ENCODE measurements around the gene ARHGAP9. TPM values are rescaled to one million over a fixed set of nuclear protein-coding genes. Genes with fewer than 3 reads are reported as not detected.

The ARHGAP9 gene
- total RNA-seq, 1 experiment from 2014 or later: 3.6 TPM

DNA sequence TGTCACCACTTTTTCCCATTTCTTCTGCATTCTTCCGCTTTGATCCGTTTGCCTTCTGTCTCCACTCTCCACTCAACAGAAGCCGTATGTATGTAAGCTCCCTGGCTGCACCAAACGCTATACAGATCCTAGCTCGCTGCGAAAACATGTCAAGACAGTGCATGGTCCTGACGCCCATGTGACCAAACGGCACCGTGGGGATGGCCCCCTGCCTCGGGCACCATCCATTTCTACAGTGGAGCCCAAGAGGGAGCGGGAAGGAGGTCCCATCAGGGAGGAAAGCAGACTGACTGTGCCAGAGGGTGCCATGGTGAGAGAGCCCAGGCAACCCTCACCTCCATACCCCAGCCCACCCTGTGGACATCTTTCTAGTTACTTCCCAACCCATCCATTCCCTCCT lies 11.8 kb downstream of the ARHGAP9 start:
- TF ChIP-seq, protein P1, sequence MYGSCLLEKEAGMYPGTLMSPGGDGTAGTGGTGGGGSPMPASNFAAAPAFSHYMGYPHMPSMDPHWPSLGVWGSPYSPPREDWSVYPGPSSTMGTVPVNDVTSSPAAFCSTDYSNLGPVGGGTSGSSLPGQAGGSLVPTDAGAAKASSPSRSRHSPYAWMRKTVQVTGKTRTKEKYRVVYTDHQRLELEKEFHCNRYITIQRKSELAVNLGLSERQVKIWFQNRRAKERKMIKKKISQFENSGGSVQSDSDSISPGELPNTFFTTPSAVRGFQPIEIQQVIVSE (CRISPR knock-in tag; IDR thresholded peaks at IDR 0.05; ENCODE audit: borderline replicate concordance): no peak
- no peak for TF ChIP-seq ZNF423 (CRISPR knock-in tag; IDR thresholded peaks at IDR 0.05)
- TF ChIP-seq, protein P2, sequence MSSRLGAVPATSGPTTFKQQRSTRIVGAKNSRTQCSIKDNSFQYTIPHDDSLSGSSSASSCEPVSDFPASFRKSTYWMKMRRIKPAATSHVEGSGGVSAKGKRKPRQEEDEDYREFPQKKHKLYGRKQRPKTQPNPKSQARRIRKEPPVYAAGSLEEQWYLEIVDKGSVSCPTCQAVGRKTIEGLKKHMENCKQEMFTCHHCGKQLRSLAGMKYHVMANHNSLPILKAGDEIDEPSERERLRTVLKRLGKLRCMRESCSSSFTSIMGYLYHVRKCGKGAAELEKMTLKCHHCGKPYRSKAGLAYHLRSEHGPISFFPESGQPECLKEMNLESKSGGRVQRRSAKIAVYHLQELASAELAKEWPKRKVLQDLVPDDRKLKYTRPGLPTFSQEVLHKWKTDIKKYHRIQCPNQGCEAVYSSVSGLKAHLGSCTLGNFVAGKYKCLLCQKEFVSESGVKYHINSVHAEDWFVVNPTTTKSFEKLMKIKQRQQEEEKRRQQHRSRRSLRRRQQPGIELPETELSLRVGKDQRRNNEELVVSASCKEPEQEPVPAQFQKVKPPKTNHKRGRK (CRISPR knock-in tag; IDR thresholded peaks at IDR 0.05; ENCODE audit: borderline replicate concordance): no peak
- no peak for TF ChIP-seq ELF4 (CRISPR knock-in tag; IDR thresholded peaks at IDR 0.05; ENCODE audit: low read depth)
- TF ChIP-seq FOXK1 (CRISPR knock-in tag; IDR thresholded peaks at IDR 0.05): no peak
- TF ChIP-seq, protein P3, sequence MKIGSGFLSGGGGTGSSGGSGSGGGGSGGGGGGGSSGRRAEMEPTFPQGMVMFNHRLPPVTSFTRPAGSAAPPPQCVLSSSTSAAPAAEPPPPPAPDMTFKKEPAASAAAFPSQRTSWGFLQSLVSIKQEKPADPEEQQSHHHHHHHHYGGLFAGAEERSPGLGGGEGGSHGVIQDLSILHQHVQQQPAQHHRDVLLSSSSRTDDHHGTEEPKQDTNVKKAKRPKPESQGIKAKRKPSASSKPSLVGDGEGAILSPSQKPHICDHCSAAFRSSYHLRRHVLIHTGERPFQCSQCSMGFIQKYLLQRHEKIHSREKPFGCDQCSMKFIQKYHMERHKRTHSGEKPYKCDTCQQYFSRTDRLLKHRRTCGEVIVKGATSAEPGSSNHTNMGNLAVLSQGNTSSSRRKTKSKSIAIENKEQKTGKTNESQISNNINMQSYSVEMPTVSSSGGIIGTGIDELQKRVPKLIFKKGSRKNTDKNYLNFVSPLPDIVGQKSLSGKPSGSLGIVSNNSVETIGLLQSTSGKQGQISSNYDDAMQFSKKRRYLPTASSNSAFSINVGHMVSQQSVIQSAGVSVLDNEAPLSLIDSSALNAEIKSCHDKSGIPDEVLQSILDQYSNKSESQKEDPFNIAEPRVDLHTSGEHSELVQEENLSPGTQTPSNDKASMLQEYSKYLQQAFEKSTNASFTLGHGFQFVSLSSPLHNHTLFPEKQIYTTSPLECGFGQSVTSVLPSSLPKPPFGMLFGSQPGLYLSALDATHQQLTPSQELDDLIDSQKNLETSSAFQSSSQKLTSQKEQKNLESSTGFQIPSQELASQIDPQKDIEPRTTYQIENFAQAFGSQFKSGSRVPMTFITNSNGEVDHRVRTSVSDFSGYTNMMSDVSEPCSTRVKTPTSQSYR (CRISPR knock-in tag; IDR thresholded peaks at IDR 0.05): no peak
- TF ChIP-seq, protein P4, sequence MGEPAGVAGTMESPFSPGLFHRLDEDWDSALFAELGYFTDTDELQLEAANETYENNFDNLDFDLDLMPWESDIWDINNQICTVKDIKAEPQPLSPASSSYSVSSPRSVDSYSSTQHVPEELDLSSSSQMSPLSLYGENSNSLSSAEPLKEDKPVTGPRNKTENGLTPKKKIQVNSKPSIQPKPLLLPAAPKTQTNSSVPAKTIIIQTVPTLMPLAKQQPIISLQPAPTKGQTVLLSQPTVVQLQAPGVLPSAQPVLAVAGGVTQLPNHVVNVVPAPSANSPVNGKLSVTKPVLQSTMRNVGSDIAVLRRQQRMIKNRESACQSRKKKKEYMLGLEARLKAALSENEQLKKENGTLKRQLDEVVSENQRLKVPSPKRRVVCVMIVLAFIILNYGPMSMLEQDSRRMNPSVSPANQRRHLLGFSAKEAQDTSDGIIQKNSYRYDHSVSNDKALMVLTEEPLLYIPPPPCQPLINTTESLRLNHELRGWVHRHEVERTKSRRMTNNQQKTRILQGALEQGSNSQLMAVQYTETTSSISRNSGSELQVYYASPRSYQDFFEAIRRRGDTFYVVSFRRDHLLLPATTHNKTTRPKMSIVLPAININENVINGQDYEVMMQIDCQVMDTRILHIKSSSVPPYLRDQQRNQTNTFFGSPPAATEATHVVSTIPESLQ (CRISPR knock-in tag; IDR thresholded peaks at IDR 0.05): no peak
- TF ChIP-seq ZNF138 (CRISPR knock-in tag; conservative IDR thresholded peaks at IDR 0.05): no peak
- TF ChIP-seq OVOL2 (CRISPR knock-in tag; IDR thresholded peaks at IDR 0.05; ENCODE audit: borderline replicate concordance): no peak
- TF ChIP-seq, protein P5, sequence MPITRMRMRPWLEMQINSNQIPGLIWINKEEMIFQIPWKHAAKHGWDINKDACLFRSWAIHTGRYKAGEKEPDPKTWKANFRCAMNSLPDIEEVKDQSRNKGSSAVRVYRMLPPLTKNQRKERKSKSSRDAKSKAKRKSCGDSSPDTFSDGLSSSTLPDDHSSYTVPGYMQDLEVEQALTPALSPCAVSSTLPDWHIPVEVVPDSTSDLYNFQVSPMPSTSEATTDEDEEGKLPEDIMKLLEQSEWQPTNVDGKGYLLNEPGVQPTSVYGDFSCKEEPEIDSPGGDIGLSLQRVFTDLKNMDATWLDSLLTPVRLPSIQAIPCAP (CRISPR knock-in tag; IDR thresholded peaks at IDR 0.05): no peak
- TF ChIP-seq ZNF317 (CRISPR knock-in tag; IDR thresholded peaks at IDR 0.05; ENCODE audit: borderline replicate concordance, low read depth): no peak
- TF ChIP-seq SMAD4 (CRISPR knock-in tag; IDR thresholded peaks at IDR 0.05): no peak
- TF ChIP-seq, protein P6, sequence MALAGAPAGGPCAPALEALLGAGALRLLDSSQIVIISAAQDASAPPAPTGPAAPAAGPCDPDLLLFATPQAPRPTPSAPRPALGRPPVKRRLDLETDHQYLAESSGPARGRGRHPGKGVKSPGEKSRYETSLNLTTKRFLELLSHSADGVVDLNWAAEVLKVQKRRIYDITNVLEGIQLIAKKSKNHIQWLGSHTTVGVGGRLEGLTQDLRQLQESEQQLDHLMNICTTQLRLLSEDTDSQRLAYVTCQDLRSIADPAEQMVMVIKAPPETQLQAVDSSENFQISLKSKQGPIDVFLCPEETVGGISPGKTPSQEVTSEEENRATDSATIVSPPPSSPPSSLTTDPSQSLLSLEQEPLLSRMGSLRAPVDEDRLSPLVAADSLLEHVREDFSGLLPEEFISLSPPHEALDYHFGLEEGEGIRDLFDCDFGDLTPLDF (CRISPR knock-in tag; IDR thresholded peaks at IDR 0.05): no peak
- Mint-ChIP-seq H3K9me3 (no peaks in the 10 kb centered on the region), H3K27me3 (ENCODE audit: low read depth) (peaks cover 26% of the 10 kb centered on the region), H3K27ac (no peak overlapping the region), H3K36me3 (0 out of 2 replicates have a peak, but pooled peaks cover 3% of the 10 kb centered on the region), H3K4me3 (no peak overlapping the region), H3K4me1 (peaks cover 6% of the 10 kb centered on the region)
- CTCF ChIA-PET: interaction anchor here (0.6 kb wide), 1 partner anchor 20 kb away, joined by 3 read pairs; the partner anchor contains the start of gene MARS1
- DNase-seq (ENCODE audit: low spot score) (no peak), ATAC-seq (no peak)
- POLR2A ChIA-PET: no interaction called here

DNA sequence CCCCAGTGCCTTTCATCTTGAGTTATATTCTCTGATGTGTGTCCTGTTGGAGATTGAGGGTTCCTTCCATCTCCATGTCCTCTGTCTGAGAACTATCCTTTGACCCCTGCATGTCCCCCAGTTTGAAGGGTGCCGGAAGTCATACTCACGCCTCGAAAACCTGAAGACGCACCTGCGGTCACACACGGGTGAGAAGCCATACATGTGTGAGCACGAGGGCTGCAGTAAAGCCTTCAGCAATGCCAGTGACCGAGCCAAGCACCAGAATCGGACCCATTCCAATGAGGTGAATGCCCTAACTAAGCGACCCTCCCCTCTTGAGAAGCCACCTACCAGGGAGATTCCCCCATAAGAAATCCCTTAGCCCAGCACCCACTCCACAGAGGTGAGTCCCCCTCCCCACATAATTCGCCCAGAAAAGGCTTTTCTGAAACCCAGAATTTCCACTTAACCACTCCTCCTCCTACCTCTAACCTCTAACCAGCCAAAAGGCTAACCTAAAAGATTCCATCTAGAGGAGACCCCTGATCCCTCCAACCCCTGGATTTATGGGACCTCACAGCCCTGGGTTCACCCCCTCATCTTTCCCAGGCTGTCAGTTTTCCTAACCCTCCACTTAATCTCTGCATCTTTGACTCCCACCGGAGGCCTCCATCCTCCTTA lies 12.3 kb downstream of the ARHGAP9 start:
- Mint-ChIP-seq H3K4me1 (peaks cover 9% of the 10 kb centered on the region), H3K4me3 (no peak overlapping the region), H3K27ac (no peak overlapping the region), H3K27me3 (ENCODE audit: low read depth) (peaks cover 24% of the 10 kb centered on the region), H3K36me3 (0 out of 2 replicates have a peak, but pooled peaks cover 3% of the 10 kb centered on the region), H3K9me3 (no peaks in the 10 kb centered on the region)
- DNase-seq (ENCODE audit: low spot score) (no peak), ATAC-seq (no peak)
- ChIA-PET CTCF (no interaction called here), POLR2A (no interaction called here)
- TF ChIP-seq ZNF317 (CRISPR knock-in tag; IDR thresholded peaks at IDR 0.05; ENCODE audit: borderline replicate concordance, low read depth): no peak
- no peak for TF ChIP-seq ESRRA (CRISPR knock-in tag; IDR thresholded peaks at IDR 0.05; ENCODE audit: borderline replicate concordance)
- no peak for TF ChIP-seq SP1 (CRISPR knock-in tag; conservative IDR thresholded peaks at IDR 0.05)
- TF ChIP-seq, protein P7, sequence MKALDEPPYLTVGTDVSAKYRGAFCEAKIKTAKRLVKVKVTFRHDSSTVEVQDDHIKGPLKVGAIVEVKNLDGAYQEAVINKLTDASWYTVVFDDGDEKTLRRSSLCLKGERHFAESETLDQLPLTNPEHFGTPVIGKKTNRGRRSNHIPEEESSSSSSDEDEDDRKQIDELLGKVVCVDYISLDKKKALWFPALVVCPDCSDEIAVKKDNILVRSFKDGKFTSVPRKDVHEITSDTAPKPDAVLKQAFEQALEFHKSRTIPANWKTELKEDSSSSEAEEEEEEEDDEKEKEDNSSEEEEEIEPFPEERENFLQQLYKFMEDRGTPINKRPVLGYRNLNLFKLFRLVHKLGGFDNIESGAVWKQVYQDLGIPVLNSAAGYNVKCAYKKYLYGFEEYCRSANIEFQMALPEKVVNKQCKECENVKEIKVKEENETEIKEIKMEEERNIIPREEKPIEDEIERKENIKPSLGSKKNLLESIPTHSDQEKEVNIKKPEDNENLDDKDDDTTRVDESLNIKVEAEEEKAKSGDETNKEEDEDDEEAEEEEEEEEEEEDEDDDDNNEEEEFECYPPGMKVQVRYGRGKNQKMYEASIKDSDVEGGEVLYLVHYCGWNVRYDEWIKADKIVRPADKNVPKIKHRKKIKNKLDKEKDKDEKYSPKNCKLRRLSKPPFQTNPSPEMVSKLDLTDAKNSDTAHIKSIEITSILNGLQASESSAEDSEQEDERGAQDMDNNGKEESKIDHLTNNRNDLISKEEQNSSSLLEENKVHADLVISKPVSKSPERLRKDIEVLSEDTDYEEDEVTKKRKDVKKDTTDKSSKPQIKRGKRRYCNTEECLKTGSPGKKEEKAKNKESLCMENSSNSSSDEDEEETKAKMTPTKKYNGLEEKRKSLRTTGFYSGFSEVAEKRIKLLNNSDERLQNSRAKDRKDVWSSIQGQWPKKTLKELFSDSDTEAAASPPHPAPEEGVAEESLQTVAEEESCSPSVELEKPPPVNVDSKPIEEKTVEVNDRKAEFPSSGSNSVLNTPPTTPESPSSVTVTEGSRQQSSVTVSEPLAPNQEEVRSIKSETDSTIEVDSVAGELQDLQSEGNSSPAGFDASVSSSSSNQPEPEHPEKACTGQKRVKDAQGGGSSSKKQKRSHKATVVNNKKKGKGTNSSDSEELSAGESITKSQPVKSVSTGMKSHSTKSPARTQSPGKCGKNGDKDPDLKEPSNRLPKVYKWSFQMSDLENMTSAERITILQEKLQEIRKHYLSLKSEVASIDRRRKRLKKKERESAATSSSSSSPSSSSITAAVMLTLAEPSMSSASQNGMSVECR (CRISPR knock-in tag; IDR thresholded peaks at IDR 0.05; ENCODE audit: borderline replicate concordance): no peak
